Caco-2 (cell line): ENCODE measurements around the gene PRKAG2. TPM values are rescaled to one million over a fixed set of nuclear protein-coding genes. Genes with fewer than 3 reads are reported as not detected.
"Not testable (repeated sequence)": the region's sequence is repeated elsewhere in the genome, so short reads cannot be mapped to it uniquely, and the experiment has no call there.

Experiments
- BruUV-seq: library from RNA; stranded (reverse); fragments of 400-500 nt; replicated peaks from 2 replicates; lab custom pipeline; 2021; lab: Mats Ljungman, UMichigan
- CTCF ChIA-PET: fragments of 300-600 bp; sonication (Branson Sonifier 250); formaldehyde crosslinking; loops from one replicate; lab custom pipeline; 2022; ENCODE audit warnings: antibody characterized with exemption; lab: Charles Lee
- POLR2A ChIA-PET: fragments of 300-600 bp; sonication (Branson Sonifier 250); formaldehyde crosslinking; loops from one replicate; lab custom pipeline; 2022; ENCODE audit warnings: antibody characterized with exemption; lab: Charles Lee
- DNase-seq, 2 experiments: peaks; one replicate each; pipeline versions ENCODE4 v3.0.0 to v3.0.0-alpha.2; 2020 to 2022
- H3K27me3 ChIP-seq: replicated peaks from 2 replicates; pipeline ENCODE4 v1.6.0; 2011; ENCODE audit warnings: low read length; ENCODE audit not compliant: control insufficient read depth, insufficient read depth
- H3K36me3 ChIP-seq: 2 replicates; pipeline ENCODE4 v1.5.1; 2011; ENCODE audit warnings: low read length; ENCODE audit not compliant: control insufficient read depth, insufficient read depth
- H3K4me1 ChIP-seq: fragments of 250-450 bp; sonication (Bioruptor Pico); 2 replicates; pipeline ENCODE4 v1.5.1; 2020; ENCODE audit warnings: mild to moderate bottlenecking
- H3K4me3 ChIP-seq: 2 replicates; pipeline ENCODE4 v1.5.1; 2011; ENCODE audit warnings: low read depth, mild to moderate bottlenecking, control low read depth, low read length
- H3K9me3 ChIP-seq: fragments of 250-450 bp; sonication (Bioruptor Pico); 2 replicates; pipeline ENCODE4 v1.5.1; 2020; ENCODE audit warnings: mild to moderate bottlenecking, moderate library complexity
- H3K27ac Mint-ChIP-seq: one replicate; pipeline ENCODE4 v1.8.0; 2022; ENCODE audit warnings: mixed read lengths; ENCODE audit not compliant: unreplicated experiment
- H3K27me3 Mint-ChIP-seq: one replicate; pipeline ENCODE4 v1.8.0; 2022; ENCODE audit warnings: mixed read lengths; ENCODE audit not compliant: insufficient read depth, unreplicated experiment
- H3K36me3 Mint-ChIP-seq: one replicate; pipeline ENCODE4 v1.8.0; 2022; ENCODE audit warnings: mild to moderate bottlenecking, mixed read lengths; ENCODE audit not compliant: insufficient read depth, unreplicated experiment
- H3K4me1 Mint-ChIP-seq: one replicate; pipeline ENCODE4 v1.8.0; 2022; ENCODE audit warnings: low read depth, mixed read lengths; ENCODE audit not compliant: unreplicated experiment
- H3K4me3 Mint-ChIP-seq: one replicate; pipeline ENCODE4 v1.8.0; 2022; ENCODE audit warnings: mild to moderate bottlenecking, moderate library complexity, mixed read lengths; ENCODE audit not compliant: unreplicated experiment
- H3K9me3 Mint-ChIP-seq: one replicate; pipeline ENCODE4 v1.8.0; 2022; ENCODE audit warnings: mixed read lengths; ENCODE audit not compliant: unreplicated experiment
- intact Hi-C: fragments of 100-400 bp; cut with micrococcal nuclease; formaldehyde crosslinking; loops from one replicate; pipeline ENCODE4 v1.10.0; 2022; ENCODE audit not compliant: unreplicated experiment
- total RNA-seq: library from RNA; stranded (reverse); gene quantifications from 2 replicates; pipeline ENCODE4 v1.2.3, GENCODE V29; 2022
- TF ChIP-seq, protein P1 (sequence below), 2 experiments: fragments of 200-600 bp in 1 of 2; IDR thresholded peaks; 1 replicate in 1 of 2; 2 replicates in 1 of 2; pipeline versions ENCODE4 v1.5.1 to v1.8.0; 2011 to 2022; ENCODE audit warnings: antibody characterized with exemption in 1 of 2, control low read depth in 1 of 2, inconsistent platforms in 1 of 2, low read depth in 1 of 2, low read length in 1 of 2, mild to moderate bottlenecking in 1 of 2, moderate library complexity in 1 of 2; ENCODE audit not compliant: insufficient read depth in 1 of 2, severe bottlenecking in 1 of 2, unreplicated experiment in 1 of 2

PRKAG2 gene
- total RNA-seq, 1 experiment from 2014 or later, result 15.9 TPM

DNA sequence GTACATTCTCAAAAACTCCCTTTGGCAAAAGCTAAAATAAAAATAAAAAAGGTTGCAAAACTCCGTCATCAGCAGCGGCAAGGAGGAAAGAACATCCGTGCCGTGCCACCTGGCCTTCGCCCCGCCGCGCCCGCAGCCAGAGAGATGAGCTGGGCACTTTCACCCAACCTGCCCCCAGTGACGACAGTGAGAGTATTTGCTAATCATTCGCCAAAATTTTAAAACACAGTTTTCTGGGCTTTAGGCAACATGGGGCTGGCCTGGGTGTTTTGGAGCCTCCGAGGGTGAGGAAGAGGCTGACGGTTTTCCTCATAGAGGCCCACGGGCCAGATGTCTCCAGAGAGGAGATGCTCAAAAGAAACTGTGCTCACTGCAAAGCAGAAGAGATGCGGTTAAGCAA, 128.2 kb downstream of the PRKAG2 start:
- no peak overlapping the region for H3K4me3 ChIP-seq
- H3K9me3 ChIP-seq, result no peaks in the 10 kb centered on the region
- ChIA-PET POLR2A (no interaction called here), CTCF (interaction anchor here (0.6 kb wide), 1 partner anchor 115 kb away, joined by 3 read pairs; no protein-coding TSS in a partner anchor)
- H3K4me3 Mint-ChIP-seq, result no peak overlapping the region
- peaks cover 17% of the 10 kb centered on the region for H3K4me1 Mint-ChIP-seq
- H3K36me3 Mint-ChIP-seq, result peaks cover 5% of the 10 kb centered on the region
- no peaks in the 10 kb centered on the region for H3K36me3 ChIP-seq
- H3K9me3 Mint-ChIP-seq, result no peaks in the 10 kb centered on the region
- TF ChIP-seq, protein P1, sequence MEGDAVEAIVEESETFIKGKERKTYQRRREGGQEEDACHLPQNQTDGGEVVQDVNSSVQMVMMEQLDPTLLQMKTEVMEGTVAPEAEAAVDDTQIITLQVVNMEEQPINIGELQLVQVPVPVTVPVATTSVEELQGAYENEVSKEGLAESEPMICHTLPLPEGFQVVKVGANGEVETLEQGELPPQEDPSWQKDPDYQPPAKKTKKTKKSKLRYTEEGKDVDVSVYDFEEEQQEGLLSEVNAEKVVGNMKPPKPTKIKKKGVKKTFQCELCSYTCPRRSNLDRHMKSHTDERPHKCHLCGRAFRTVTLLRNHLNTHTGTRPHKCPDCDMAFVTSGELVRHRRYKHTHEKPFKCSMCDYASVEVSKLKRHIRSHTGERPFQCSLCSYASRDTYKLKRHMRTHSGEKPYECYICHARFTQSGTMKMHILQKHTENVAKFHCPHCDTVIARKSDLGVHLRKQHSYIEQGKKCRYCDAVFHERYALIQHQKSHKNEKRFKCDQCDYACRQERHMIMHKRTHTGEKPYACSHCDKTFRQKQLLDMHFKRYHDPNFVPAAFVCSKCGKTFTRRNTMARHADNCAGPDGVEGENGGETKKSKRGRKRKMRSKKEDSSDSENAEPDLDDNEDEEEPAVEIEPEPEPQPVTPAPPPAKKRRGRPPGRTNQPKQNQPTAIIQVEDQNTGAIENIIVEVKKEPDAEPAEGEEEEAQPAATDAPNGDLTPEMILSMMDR (IDR thresholded peaks at IDR 0.05; ENCODE audit: insufficient read depth in 1 of 2, low read depth in 1 of 2, low read length in 1 of 2, severe bottlenecking in 1 of 2, unreplicated experiment in 1 of 2), result no peak
- no peak for DNase-seq
- no peaks in the 10 kb centered on the region for H3K27me3 Mint-ChIP-seq
- H3K4me1 ChIP-seq, result peaks cover 21% of the 10 kb centered on the region; the same call in 1 of the 2 replicates
- H3K27me3 ChIP-seq, result no peaks in the 10 kb centered on the region
- no peak overlapping the region for H3K27ac Mint-ChIP-seq
- intact Hi-C loops, result no loop called here
- BruUV-seq, result no TSS peak

DNA sequence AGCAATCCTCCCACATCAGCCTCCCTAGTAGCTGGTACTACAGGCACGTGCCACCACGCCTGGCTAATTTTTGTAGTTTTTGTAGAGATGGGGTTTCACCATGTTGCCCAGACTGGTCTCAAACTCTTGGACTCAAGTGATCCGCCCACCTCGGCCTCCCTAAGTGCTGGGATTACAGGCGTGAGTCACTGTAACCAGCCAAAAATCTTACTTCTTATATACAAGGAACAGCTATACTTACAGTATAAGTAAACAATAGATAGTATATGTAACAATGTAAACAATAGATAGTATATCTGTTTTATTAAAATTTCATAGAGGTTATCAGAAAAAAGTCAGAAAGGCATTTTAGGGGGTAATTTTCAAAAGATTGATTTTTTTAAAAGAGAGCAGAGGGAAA, 128.9 kb downstream of the PRKAG2 start:
- DNase-seq, H3K27me3 Mint-ChIP-seq, H3K4me3 ChIP-seq, H3K27me3 ChIP-seq, H3K36me3 Mint-ChIP-seq, H3K4me3 Mint-ChIP-seq, H3K9me3 Mint-ChIP-seq, intact Hi-C loops, H3K36me3 ChIP-seq, H3K27ac Mint-ChIP-seq, H3K9me3 ChIP-seq, BruUV-seq, POLR2A ChIA-PET: not testable (repeated sequence)
- CTCF ChIA-PET, result interaction anchor here (0.6 kb wide), 1 partner anchor 115 kb away, joined by 3 read pairs; no protein-coding TSS in a partner anchor
- H3K4me1 Mint-ChIP-seq, result peaks cover 12% of the 10 kb centered on the region
- peaks cover 19% of the 10 kb centered on the region; the same call in 1 of the 2 replicates for H3K4me1 ChIP-seq

DNA sequence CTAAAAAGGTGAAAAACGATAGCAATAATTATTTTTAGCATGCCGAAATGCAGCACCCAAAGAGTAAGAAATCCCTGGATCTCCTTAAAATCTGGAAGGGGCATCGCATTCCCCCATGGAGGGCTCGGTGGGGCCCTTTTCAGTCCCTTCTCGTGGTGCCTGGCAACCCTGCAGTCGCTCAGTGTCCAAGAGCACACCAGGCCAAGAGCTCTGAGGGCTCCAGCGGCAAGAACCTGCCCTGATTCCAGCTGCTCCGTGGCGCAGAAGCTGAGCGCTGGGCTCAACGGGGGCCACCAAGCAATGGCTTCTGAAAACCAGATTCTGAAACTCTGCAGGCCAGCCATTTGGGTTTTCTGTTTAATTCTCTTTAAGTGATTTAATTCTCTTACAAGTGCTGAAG, 131.2 kb downstream of the PRKAG2 start:
- H3K27ac Mint-ChIP-seq, result peak overlapping the region; percentile 81
- POLR2A ChIA-PET, result interaction anchor here (1.0 kb wide), 1 partner anchor 226 kb away, joined by 4 read pairs; no protein-coding TSS in a partner anchor

More for the DNA sequence above, 131.2 kb downstream of the PRKAG2 start:
- Mint-ChIP-seq H3K4me3 (peak overlapping the region; percentile 67), H3K36me3 (peaks cover 5% of the 10 kb centered on the region), H3K27me3 (no peaks in the 10 kb centered on the region), H3K9me3 (no peaks in the 10 kb centered on the region), H3K4me1 (peaks cover 8% of the 10 kb centered on the region)
- TF ChIP-seq, protein P1 (IDR thresholded peaks at IDR 0.05; ENCODE audit: insufficient read depth in 1 of 2, low read depth in 1 of 2, low read length in 1 of 2, severe bottlenecking in 1 of 2, unreplicated experiment in 1 of 2), result no peak
- Histone ChIP-seq H3K4me1 (peaks cover 19% of the 10 kb centered on the region; the same call in 1 of the 2 replicates), H3K4me3 (no peak overlapping the region), H3K36me3 (no peaks in the 10 kb centered on the region), H3K9me3 (no peaks in the 10 kb centered on the region), H3K27me3 (no peaks in the 10 kb centered on the region)
- CTCF ChIA-PET, result interaction anchor here (1.1 to 1.9 kb wide), 5 partner anchors 9 to 114 kb away, joined by 3 to 13 read pairs (median 7); no protein-coding TSS in a partner anchor
- BruUV-seq, result TSS peak; percentile 47
- DNase-seq, result no peak
- intact Hi-C loops, result loop anchor here (1.0 kb wide), 2 partner anchors 9 kb away; no protein-coding TSS in a partner anchor
